Inferior parietal cortex (tissue), 1 donor: ENCODE measurements around the gene CHMP5.

Experiments
- DNase-seq: peaks from one replicate; pipeline ENCODE4 v3.0.0-alpha.2; 2016; ENCODE audit errors: extremely low spot score

The CHMP5 gene

GRCh38 chr9:33273266-33273971 is 8.6 kb downstream of the CHMP5 start:
- no peak for DNase-seq

- DNase-seq: no peak
Measured at GRCh38 chr9:33273972-33274328, 9.1 kb downstream of the CHMP5 start.

GRCh38 chr9:33277484-33277883 is 12.6 kb downstream of the CHMP5 start:
- no peak for DNase-seq

- DNase-seq: no peak
Measured at GRCh38 chr9:33285502-33285901, 20.7 kb downstream of the CHMP5 start.

- DNase-seq: peak; percentile 75
Measured at GRCh38 chr9:33287087-33287490, 22.2 kb downstream of the CHMP5 start.

GRCh38 chr9:33288235-33288634 is 23.4 kb downstream of the CHMP5 start:
- no peak for DNase-seq

GRCh38 chr9:33288828-33289483 is 24.1 kb downstream of the CHMP5 start:
- DNase-seq: no peak

- no peak for DNase-seq
Measured at GRCh38 chr9:33289496-33289895, 24.6 kb downstream of the CHMP5 start.

- no peak for DNase-seq
Measured at GRCh38 chr9:33289936-33290246, 25.0 kb downstream of the CHMP5 start.

GRCh38 chr9:33290247-33291030 is 25.6 kb downstream of the CHMP5 start, which contains the start of gene NFX1:
NFX1 (plus strand) TSS chr9:33290516; CDS start chr9:33290573, 57 bp downstream.
- peak; percentile 98 for DNase-seq

GRCh38 chr9:33291031-33291397 is 26.2 kb downstream of the CHMP5 start:
- DNase-seq: no peak

- no peak for DNase-seq
Measured at GRCh38 chr9:33291901-33292300, 27.1 kb downstream of the CHMP5 start.

GRCh38 chr9:33293782-33294181 is 28.9 kb downstream of the CHMP5 start:
- DNase-seq: no peak

- no peak for DNase-seq
Measured at GRCh38 chr9:33294670-33295432, 30.0 kb downstream of the CHMP5 start.

- no peak for DNase-seq
Measured at GRCh38 chr9:33295571-33295970, 30.7 kb downstream of the CHMP5 start.

- DNase-seq: no peak
Measured at GRCh38 chr9:33297432-33297831, 32.6 kb downstream of the CHMP5 start.

GRCh38 chr9:33300546-33300945 is 35.7 kb downstream of the CHMP5 start:
- DNase-seq: no peak

- DNase-seq: no peak
Measured at GRCh38 chr9:33304362-33304761, 39.5 kb downstream of the CHMP5 start.

- DNase-seq: no peak
Measured at GRCh38 chr9:33306037-33306436, 41.2 kb downstream of the CHMP5 start.

GRCh38 chr9:33307067-33307466 is 42.2 kb downstream of the CHMP5 start:
- DNase-seq: no peak

- DNase-seq: no peak
Measured at GRCh38 chr9:33309903-33310302, 45.1 kb downstream of the CHMP5 start.

GRCh38 chr9:33310748-33311147 is 45.9 kb downstream of the CHMP5 start:
- DNase-seq: no peak
